HG02973 (cell line): ENCODE data around the gene HSF2BP.
"Not testable (repeated sequence)": the region's sequence is repeated elsewhere in the genome, so short reads cannot be mapped to it uniquely, and the experiment has no call there.

Source experiments
- ATAC-seq: cut with Tn5 transposase; IDR thresholded peaks from one replicate; pipeline ENCODE4 v1.9.1; 2021; ENCODE audit warnings: moderate library complexity; ENCODE audit not compliant: unreplicated experiment

The HSF2BP gene

GRCh38 chr21:43623588-43623987 is 35.7 kb downstream of the HSF2BP start:
- no peak for ATAC-seq

GRCh38 chr21:43622796-43623195 is 36.5 kb downstream of the HSF2BP start:
- no peak for ATAC-seq

GRCh38 chr21:43619856-43620255 is 39.4 kb downstream of the HSF2BP start:
- ATAC-seq: no peak

GRCh38 chr21:43619344-43619743 is 39.9 kb downstream of the HSF2BP start:
- ATAC-seq: no peak

- ATAC-seq: no peak
Observed at GRCh38 chr21:43618940-43619339, 40.3 kb downstream of the HSF2BP start.

- not testable (repeated sequence) for ATAC-seq
Observed at GRCh38 chr21:43616861-43617260, 42.4 kb downstream of the HSF2BP start.

GRCh38 chr21:43614839-43615238 is 44.4 kb downstream of the HSF2BP start:
- ATAC-seq: no peak

- ATAC-seq: no peak
Observed at GRCh38 chr21:43613755-43614638, 45.3 kb downstream of the HSF2BP start.

- ATAC-seq: no peak
Observed at GRCh38 chr21:43611598-43612369, 47.5 kb downstream of the HSF2BP start.

- no peak for ATAC-seq
Observed at GRCh38 chr21:43609501-43610340, 49.6 kb downstream of the HSF2BP start.

GRCh38 chr21:43608664-43609063 is 50.6 kb downstream of the HSF2BP start:
- ATAC-seq: no peak

- ATAC-seq: no peak
Observed at GRCh38 chr21:43608225-43608624, 51.1 kb downstream of the HSF2BP start.

- ATAC-seq: no peak
Observed at GRCh38 chr21:43605320-43606215, 53.7 kb downstream of the HSF2BP start.

GRCh38 chr21:43604505-43605204 is 54.6 kb downstream of the HSF2BP start:
- ATAC-seq: no peak

- no peak for ATAC-seq
Observed at GRCh38 chr21:43603641-43604504, 55.4 kb downstream of the HSF2BP start.

GRCh38 chr21:43603233-43603626 is 56.1 kb downstream of the HSF2BP start:
- no peak for ATAC-seq

GRCh38 chr21:43602266-43603232 is 56.7 kb downstream of the HSF2BP start:
- ATAC-seq: no peak
